ENCODE data around the gene SDC4. TPM values are rescaled to one million over a fixed set of nuclear protein-coding genes. Genes with fewer than 3 reads are reported as not detected.

The SDC4 gene
- total and polyA plus RNA-seq, 7 donors = 32.2 to 323 (median 95.2) TPM

GRCh38 chr20:45329497-45330319 lies 18.5 kb downstream of the SDC4 start:
- H3K36me3 ChIP-seq (ENCODE audit: insufficient read depth in 1 of 2, low read depth in 1 of 2) = peaks cover 21 to 98% of the 10 kb centered on the region in 2 donors
- intact Hi-C loops (cut with DNase I) = no loop called here
- DNase-seq = peak in 1 of 2 donors; percentile 28
- WGBS, 3 donors = 75 to 82% (median 82%) methylated on average over 7 of the region's 7 CpGs
- ATAC-seq = peak; percentile 11 to 17 (median 14)
- H3K4me1 ChIP-seq = peaks cover 4% of the 10 kb centered on the region
- no peak overlapping the region for H3K4me3 ChIP-seq
- H3K9me3 ChIP-seq = no peaks in the 10 kb centered on the region
- peak overlapping the region; percentile 14 for H3K27ac ChIP-seq
- no peaks in the 10 kb centered on the region for H3K27me3 ChIP-seq (ENCODE audit: insufficient read depth in 3 of 3, low read length in 2 of 3)
- TF ChIP-seq CTCF (IDR thresholded peaks at IDR 0.05) = no peak

GRCh38 chr20:45328451-45328850 lies 19.8 kb downstream of the SDC4 start:
- peak overlapping the region; percentile 14 for H3K27ac ChIP-seq
- H3K36me3 ChIP-seq (ENCODE audit: insufficient read depth in 1 of 2, low read depth in 1 of 2) = peaks cover 21 to 85% of the 10 kb centered on the region in 2 donors
- ATAC-seq = no peak
- H3K27me3 ChIP-seq (ENCODE audit: insufficient read depth in 3 of 3, low read length in 2 of 3) = no peaks in the 10 kb centered on the region
- intact Hi-C loops (cut with DNase I) = no loop called here
- no peaks in the 10 kb centered on the region for H3K9me3 ChIP-seq
- no peak for DNase-seq
- H3K4me3 ChIP-seq = no peak overlapping the region
- H3K4me1 ChIP-seq = peaks cover 7% of the 10 kb centered on the region
- no peak for TF ChIP-seq CTCF (IDR thresholded peaks at IDR 0.05)
- WGBS, 3 donors = 77 to 95% (median 82%) methylated on average over 4 of the region's 4 CpGs

GRCh38 chr20:45325371-45325770 lies 22.9 kb downstream of the SDC4 start:
- TF ChIP-seq CTCF (IDR thresholded peaks at IDR 0.05) = no peak
- WGBS, 3 donors = 50 to 62% (median 54%) methylated on average over 6 of the region's 6 CpGs
- Histone ChIP-seq H3K27me3 (ENCODE audit: insufficient read depth in 3 of 3, low read length in 2 of 3) (no peaks in the 10 kb centered on the region), H3K27ac (peak overlapping the region; percentile 69), H3K36me3 (ENCODE audit: insufficient read depth in 1 of 2, low read depth in 1 of 2) (peaks cover 20 to 54% of the 10 kb centered on the region in 2 donors), H3K4me3 (no peak overlapping the region), H3K4me1 (peaks cover 3% of the 10 kb centered on the region), H3K9me3 (no peaks in the 10 kb centered on the region)
- DNase-seq = peak in 1 of 2 donors; percentile 55
- intact Hi-C loops (cut with DNase I) = no loop called here
- no peak for ATAC-seq

GRCh38 chr20:45323731-45324130 lies 24.5 kb downstream of the SDC4 start:
- H3K27me3 ChIP-seq (ENCODE audit: insufficient read depth in 3 of 3, low read length in 2 of 3) = no peaks in the 10 kb centered on the region
- ATAC-seq (peak; percentile 69 to 77 (median 73)), DNase-seq (peak in 1 of 2 donors; percentile 12)
- peaks cover 3% of the 10 kb centered on the region for H3K4me1 ChIP-seq
- peak overlapping the region; percentile 69 for H3K27ac ChIP-seq
- no peaks in the 10 kb centered on the region for H3K9me3 ChIP-seq
- no peak for TF ChIP-seq CTCF (IDR thresholded peaks at IDR 0.05)
- peaks cover 14 to 38% of the 10 kb centered on the region in 2 donors for H3K36me3 ChIP-seq (ENCODE audit: insufficient read depth in 1 of 2, low read depth in 1 of 2)
- intact Hi-C loops (cut with DNase I) = loop anchor here in 1 of 2 donors (5.0 kb wide), 1 partner anchor 49 kb away; no protein-coding TSS in a partner anchor
- H3K4me3 ChIP-seq = no peak overlapping the region
